Keratinocyte (primary cell): Measurements from ENCODE around the gene FHL1. TPM values are rescaled to one million over a fixed set of nuclear protein-coding genes. Genes with fewer than 3 reads are reported as not detected.

Source experiments
- DNase-seq: peaks from one replicate; pipeline ENCODE4 v3.0.0-alpha.2; 2011; ENCODE audit warnings: low read depth, missing footprints, low spot score
- FAIRE-seq: peaks from 2 replicates; lab custom pipeline; 2011; peaks lifted over from hg19 to GRCh38; lab: Jason Lieb, UNC
- H2AFZ ChIP-seq: 2 replicates; pipeline ENCODE4 v1.6.0; 2012; ENCODE audit warnings: low read length, control low read depth, inconsistent platforms; ENCODE audit not compliant: control insufficient read depth
- H3K27ac ChIP-seq: 2 replicates; pipeline ENCODE4 v1.5.1; 2011; ENCODE audit warnings: low read length; ENCODE audit not compliant: control insufficient read depth, insufficient read depth
- H3K27me3 ChIP-seq: 3 replicates; pipeline ENCODE4 v1.6.0; 2011; ENCODE audit warnings: low read length; ENCODE audit not compliant: control insufficient read depth, insufficient read depth; ENCODE audit errors: extremely low read depth
- H3K36me3 ChIP-seq, 2 experiments: 2 replicates in 1 of 2; 3 replicates in 1 of 2; pipeline ENCODE4 v1.5.1; 2011; ENCODE audit warnings: low read length in 2 of 2, mild to moderate bottlenecking in 1 of 2; ENCODE audit not compliant: control insufficient read depth in 2 of 2, insufficient read depth in 2 of 2; ENCODE audit errors: extremely low read depth in 1 of 2
- H3K4me1 ChIP-seq: 3 replicates; pipeline ENCODE4 v1.5.1; 2011; ENCODE audit warnings: low read length; ENCODE audit not compliant: control insufficient read depth, insufficient read depth; ENCODE audit errors: extremely low read depth
- H3K4me2 ChIP-seq: 3 replicates; pipeline ENCODE4 v1.6.0; 2011; ENCODE audit warnings: low read depth, low read length; ENCODE audit not compliant: control insufficient read depth, insufficient read depth; ENCODE audit errors: extremely low read depth
- H3K4me3 ChIP-seq, 3 experiments: fragments of 200-600 bp in 1 of 3; sonication (generic) in 1 of 3; 2 replicates in 2 of 3; 3 replicates in 1 of 3; pipeline ENCODE4 v1.5.1; 2011 to 2016; ENCODE audit warnings: low read length in 3 of 3, mild to moderate bottlenecking in 3 of 3, control low read depth in 2 of 3, inconsistent platforms in 1 of 3, low read depth in 1 of 3, mixed read lengths in 1 of 3, mixed run types in 1 of 3, moderate library complexity in 1 of 3; ENCODE audit not compliant: control insufficient read depth in 2 of 3, insufficient read depth in 2 of 3; ENCODE audit errors: extremely low read depth in 1 of 3
- H3K79me2 ChIP-seq: 2 replicates; pipeline ENCODE4 v1.6.0; 2012; ENCODE audit warnings: low read length; ENCODE audit not compliant: control insufficient read depth, insufficient read depth
- H3K9ac ChIP-seq: 3 replicates; pipeline ENCODE4 v1.6.0; 2011; ENCODE audit warnings: low read length; ENCODE audit not compliant: control insufficient read depth, insufficient read depth; ENCODE audit errors: extremely low read depth
- H3K9me1 ChIP-seq: 3 replicates; pipeline ENCODE4 v1.6.0; 2011; ENCODE audit warnings: low read length; ENCODE audit not compliant: control insufficient read depth, insufficient read depth; ENCODE audit errors: extremely low read depth
- H3K9me3 ChIP-seq: 2 replicates; pipeline ENCODE4 v1.5.1; 2012; ENCODE audit warnings: low read depth, low read length; ENCODE audit not compliant: control insufficient read depth
- H4K20me1 ChIP-seq: 3 replicates; pipeline ENCODE4 v1.6.0; 2011; ENCODE audit warnings: low read length; ENCODE audit not compliant: control insufficient read depth, insufficient read depth; ENCODE audit errors: extremely low read depth
- CTCF ChIP-seq, 3 experiments: IDR thresholded peaks in 1 of 3; conservative IDR thresholded peaks in 1 of 3; optimal IDR thresholded peaks in 1 of 3; 2 replicates in 2 of 3; 3 replicates in 1 of 3; pipeline versions ENCODE3 to v1.5.1; 2011; ENCODE audit warnings: low read length in 3 of 3, mild to moderate bottlenecking in 3 of 3, moderate library complexity in 2 of 3, control low read depth in 1 of 3, inconsistent platforms in 1 of 3; ENCODE audit not compliant: insufficient read depth in 2 of 3; ENCODE audit errors: extremely low read depth in 1 of 3
- EZH2 ChIP-seq: IDR thresholded peaks from one replicate; pipeline ENCODE4 v1.6.1; 2012; ENCODE audit warnings: inconsistent platforms, mild to moderate bottlenecking, low read length, moderate library complexity
- dilution Hi-C: fragments of 300-500 bp; cut with MboI; formaldehyde crosslinking; loops from one replicate; pipeline ENCODE4 v1.7.0; 2020; ENCODE audit warnings: low sequenced_read_pairs; ENCODE audit not compliant: extremely low pct_ligation_motif_present
- polyA plus RNA-seq, 5 experiments: library from polyadenylated mRNA; depleted of rRNA in 3 of 5; stranded (reverse) in 3 of 5; stranded (forward) in 1 of 5; unstranded in 1 of 5; fragments of >200 nt; gene quantifications; 1 replicate in 1 of 5; 2 replicates in 3 of 5; 3 replicates in 1 of 5; pipeline versions ENCODE4 v1.2.1 to v1.2.3, GENCODE V29; 2011 to 2012; ENCODE audit warnings: missing spikeins in 2 of 5, low read depth in 1 of 5, low replicate concordance in 1 of 5

Gene FHL1
- polyA plus RNA-seq, 1 donor (not counting 4 experiments of a cell fraction or from before 2014, with no cell fraction given), result 203 TPM

- Histone ChIP-seq H3K9me1 (no peaks in the 10 kb centered on the region), H3K9me3 (no peaks in the 10 kb centered on the region), H2AFZ (no peak overlapping the region), H3K36me3 (peaks cover 0 to 1% of the 10 kb centered on the region in 2 experiments), H3K27ac (no peak overlapping the region), H3K4me3 (no peak overlapping the region), H3K4me2 (no peak overlapping the region), H3K27me3 (no peaks in the 10 kb centered on the region), H3K4me1 (peaks cover 4% of the 10 kb centered on the region), H3K79me2 (peaks cover 3% of the 10 kb centered on the region), H4K20me1 (no peaks in the 10 kb centered on the region), H3K9ac (no peak overlapping the region)
- FAIRE-seq, result no peak
- no peak for DNase-seq
- dilution Hi-C loops, result no loop called here
- TF ChIP-seq CTCF (optimal IDR thresholded peaks at IDR 0.05 in 1 of 3, IDR thresholded peaks at IDR 0.05 in 1 of 3, conservative IDR thresholded peaks at IDR 0.05 in 1 of 3; ENCODE audit: extremely low read depth in 1 of 3, insufficient read depth in 2 of 3, low read length in 3 of 3), result no peak
- TF ChIP-seq EZH2, result no peak
Measured at GRCh38 chrX:136202889-136203288, 55.6 kb downstream of the FHL1 start.

GRCh38 chrX:136203438-136203837, 56.1 kb downstream of the FHL1 start:
- no peak overlapping the region for H3K27ac ChIP-seq
- no peak overlapping the region for H3K4me3 ChIP-seq
- H3K79me2 ChIP-seq, result peaks cover 3% of the 10 kb centered on the region
- peaks cover 4% of the 10 kb centered on the region for H3K4me1 ChIP-seq
- dilution Hi-C loops, result no loop called here
- H3K9me1 ChIP-seq, result no peaks in the 10 kb centered on the region
- DNase-seq (no peak), FAIRE-seq (peak; percentile 17)
- peaks cover 0 to 1% of the 10 kb centered on the region in 2 experiments for H3K36me3 ChIP-seq
- no peaks in the 10 kb centered on the region for H4K20me1 ChIP-seq
- H3K9ac ChIP-seq, result no peak overlapping the region
- no peaks in the 10 kb centered on the region for H3K9me3 ChIP-seq
- no peak overlapping the region for H3K4me2 ChIP-seq
- no peak for TF ChIP-seq EZH2
- no peak for TF ChIP-seq CTCF (optimal IDR thresholded peaks at IDR 0.05 in 1 of 3, IDR thresholded peaks at IDR 0.05 in 1 of 3, conservative IDR thresholded peaks at IDR 0.05 in 1 of 3; ENCODE audit: extremely low read depth in 1 of 3, insufficient read depth in 2 of 3, low read length in 3 of 3)
- no peak overlapping the region for H2AFZ ChIP-seq
- no peaks in the 10 kb centered on the region for H3K27me3 ChIP-seq
